GM18526 (cell line): ENCODE data around the gene MAJIN.

ENCODE experiments used
- POLR2A ChIP-seq: IDR thresholded peaks from 3 replicates; pipeline ENCODE4 v1.6.1; 2011; ENCODE audit not compliant: insufficient read length; ENCODE audit errors: extremely low read depth

The MAJIN gene

DNA sequence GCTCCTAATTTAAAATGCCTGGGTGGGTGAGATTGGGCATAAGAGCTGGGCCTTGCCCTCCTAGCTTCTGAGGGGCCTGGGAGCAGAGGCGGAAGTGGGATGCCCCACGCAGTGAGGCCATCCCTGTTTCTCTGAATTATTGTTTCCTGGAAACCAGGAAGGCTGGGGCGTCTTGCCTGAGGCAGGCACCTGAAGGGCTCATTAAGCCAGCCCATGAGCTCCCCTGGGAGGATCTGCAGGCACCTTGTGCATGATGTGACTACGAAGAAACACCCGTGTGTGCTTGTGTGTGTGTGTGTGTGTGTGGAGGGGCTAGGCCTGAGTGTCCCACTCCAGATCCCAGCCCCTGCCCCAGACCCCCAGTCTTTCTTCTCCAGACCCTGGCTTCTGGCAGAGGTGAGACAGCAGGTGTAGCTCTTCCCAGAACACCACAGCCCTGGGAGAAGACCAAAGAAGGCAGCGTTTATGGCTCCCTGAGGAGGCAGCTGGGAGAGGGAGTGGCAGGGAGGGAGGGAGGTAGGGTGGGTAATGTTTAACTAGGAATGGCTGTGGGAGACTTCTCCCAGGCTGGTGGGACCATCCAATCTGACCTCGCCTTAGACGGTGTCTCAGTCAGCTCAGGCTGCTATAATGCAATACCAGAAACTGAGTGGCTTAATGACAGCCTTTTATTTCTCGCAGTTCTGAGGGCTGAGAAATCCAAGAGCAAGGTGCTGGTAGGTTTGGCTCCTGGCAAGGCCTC is 27.0 kb upstream of the MAJIN start:
- TF ChIP-seq POLR2A, result no peak

DNA sequence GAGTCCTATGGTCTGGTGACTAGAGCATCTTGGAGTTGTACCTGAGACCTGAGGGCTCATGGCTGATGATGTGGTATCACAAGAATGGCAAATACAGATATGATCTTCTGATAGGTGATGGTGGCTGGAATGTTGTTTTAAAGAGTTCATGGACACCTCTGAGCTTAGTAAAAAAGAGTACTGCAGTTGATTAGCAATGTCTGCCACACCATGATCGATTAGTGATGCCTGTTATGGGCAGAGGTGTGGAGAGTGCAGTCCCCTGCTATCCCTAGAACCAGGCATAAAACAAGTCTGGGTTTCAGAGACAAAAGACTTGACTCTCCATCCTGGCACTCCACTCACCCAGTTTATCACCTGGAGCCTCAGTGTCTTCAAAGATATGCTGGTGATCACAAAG is 26.2 kb upstream of the MAJIN start:
- TF ChIP-seq POLR2A, result no peak

DNA sequence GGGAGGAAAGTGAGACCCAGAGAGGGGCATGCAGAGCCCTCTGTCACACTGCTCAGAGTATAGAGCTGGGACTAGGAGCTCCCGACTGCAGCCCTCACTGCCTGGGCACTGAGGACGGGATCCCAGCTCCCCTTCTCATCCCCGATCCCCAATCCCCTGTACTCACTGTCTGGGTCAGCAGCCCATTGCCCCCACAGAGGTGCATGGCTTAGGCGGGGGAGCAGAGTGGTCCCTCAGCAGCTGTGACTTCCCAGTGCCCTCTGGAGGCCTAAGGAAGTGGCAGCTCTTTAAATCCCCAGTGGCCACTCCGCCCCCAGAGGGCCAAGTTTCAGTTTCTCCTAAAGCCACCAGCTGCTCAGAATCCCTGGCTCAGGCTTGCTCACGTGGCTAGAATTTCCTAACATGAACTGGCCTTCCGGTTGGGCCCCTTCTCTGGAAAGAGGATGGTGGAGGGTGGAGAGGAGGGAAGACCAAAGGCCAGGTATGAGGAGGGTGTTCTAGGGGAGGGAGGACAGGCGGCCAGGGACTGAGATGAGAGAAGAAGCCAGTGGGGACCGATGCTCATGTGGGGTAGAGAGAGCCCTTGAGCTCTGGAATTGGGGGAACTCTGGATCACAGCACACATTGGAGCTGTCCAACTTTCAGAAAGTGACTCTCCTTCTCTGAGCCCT is 24.9 kb upstream of the MAJIN start, which contains the start of gene BATF2:
BATF2 (minus strand) TSS at position 262 of the 671 bp plus-strand sequence; CDS start at position 205, 57 bp downstream.
- no peak for TF ChIP-seq POLR2A

DNA sequence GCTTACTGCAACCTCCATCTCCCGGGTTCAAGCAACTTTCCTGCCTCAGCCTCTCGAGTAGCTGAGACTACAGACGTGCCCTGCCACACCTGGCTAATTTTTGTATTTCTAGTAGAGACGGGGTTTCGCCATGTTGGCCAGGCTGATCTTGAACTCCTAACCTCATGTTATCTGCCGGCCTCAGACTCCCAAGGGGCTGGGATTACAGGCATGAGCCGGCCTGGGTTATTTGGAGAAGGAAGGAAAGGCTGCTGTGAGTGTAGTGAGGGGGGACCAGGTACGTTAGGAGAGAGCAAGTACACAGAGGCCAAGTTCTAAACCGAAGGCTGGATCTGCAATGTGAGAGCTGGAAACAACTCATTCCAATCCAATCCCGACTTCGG is 24.4 kb upstream of the MAJIN start:
- TF ChIP-seq POLR2A, result no peak

DNA sequence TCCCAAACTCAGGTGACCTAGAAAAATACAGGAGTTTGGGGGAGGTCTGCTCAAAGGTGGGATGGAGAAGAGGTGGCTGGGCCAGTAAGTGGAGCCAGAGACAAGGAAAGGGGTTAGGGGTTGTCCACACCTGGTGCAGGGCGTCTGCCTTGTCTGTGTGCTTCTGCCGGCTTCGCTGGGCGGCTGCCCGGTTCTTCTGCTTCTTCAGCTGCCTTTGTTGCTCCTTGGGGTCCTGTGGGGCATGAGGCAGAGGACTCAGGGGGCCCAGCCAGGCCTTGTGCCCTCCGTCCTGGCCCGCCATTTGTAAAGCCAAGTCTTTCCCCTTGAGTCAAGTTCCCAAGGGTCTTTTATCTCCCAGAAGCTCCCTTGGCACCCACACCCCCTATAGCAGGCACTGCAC is 22.4 kb upstream of the MAJIN start:
- no peak for TF ChIP-seq POLR2A

DNA sequence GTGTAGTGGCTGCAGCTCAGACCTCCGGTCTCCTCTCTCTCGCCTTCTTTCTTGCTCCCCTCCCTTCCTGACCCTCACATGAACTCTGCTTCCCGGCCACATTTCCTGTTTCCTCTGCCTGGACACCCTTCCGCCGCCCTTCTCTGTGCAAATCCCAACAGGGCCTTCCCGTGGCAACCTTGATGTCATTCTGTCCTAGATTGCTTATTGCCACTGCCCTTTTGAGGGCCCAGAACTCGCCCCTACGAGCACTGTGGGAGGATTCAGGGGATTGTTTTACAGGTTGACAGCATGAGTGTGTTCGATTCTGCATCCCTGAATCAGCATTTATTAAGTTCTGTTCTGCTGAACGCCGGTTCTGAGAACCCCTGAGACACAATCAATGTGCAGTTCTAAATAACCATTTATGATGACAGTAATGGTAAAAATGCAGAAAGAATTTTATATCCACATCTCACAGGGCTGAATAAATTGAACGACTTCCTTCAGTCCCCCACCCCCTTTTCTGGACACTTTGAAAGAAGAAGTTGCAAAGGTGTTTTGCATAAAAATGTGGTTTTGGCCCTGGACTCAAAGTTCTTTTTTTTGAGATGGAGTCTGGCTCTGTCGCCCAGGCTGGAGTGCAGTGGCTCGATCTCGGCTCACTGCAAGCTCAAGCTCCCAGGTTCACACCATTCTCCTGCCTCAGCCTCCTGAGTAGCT is 18.5 kb upstream of the MAJIN start:
- TF ChIP-seq POLR2A, result no peak

DNA sequence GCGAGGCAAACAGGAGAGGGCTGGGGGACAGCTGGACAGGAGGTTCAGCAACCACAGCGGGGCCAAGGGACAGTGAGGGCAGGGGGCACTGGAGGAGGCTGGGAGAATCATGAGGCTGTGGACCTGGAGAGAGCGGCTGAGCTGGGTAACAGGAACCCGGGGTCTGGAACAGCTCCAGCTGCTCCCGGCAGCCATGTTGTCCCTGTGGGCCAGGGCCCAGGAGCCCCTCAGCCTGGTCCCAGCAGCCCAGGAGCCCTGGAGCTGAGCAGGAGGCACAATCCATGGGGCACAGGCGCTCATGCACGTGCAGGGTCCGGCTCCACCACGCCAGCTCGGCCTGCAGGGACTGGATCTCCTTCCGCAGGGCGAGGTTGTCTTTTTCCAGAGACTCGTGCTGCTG is 17.5 kb upstream of the MAJIN start:
- TF ChIP-seq POLR2A, result no peak

DNA sequence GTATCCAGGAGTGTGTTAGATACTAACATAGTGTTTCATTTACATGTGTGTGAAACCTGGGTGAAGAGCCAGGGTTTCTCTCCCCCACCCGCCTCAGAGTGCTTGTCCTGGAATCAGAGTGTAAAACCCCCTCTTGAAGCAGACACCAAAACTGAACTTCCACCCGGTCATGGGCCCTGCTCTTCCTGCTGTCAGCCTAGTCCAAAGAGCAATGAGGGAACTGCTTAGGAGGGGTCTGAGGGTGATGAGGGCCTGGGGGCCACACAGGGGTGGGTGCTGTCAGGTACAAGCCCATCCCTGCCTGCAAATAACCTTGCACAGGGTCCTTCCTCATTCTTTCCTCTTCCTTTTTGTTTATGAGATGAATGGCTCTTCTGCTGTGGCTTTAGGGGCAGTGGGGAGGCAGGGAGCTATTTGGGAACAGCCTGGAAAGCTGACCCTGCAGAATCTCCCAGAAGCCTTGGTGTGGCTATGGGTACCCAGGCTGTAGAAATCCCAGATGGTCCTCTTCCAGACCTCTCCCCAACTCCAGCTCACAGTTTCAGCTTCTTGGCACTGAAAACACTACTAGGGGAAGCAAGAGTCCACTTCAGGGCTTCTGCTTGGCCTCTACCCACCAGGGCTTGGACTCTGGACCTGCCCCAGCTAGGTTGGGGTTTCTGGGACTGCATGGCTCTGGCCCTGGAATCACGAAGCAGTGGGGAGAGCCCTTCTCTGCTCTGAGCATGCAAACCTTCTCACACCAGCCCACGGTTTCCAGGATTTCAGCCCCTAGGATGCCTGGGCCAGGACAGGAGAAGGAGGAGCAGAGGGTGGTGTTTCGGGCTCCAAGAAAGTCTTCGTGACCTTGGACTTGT is 16.3 kb upstream of the MAJIN start:
- no peak for TF ChIP-seq POLR2A

DNA sequence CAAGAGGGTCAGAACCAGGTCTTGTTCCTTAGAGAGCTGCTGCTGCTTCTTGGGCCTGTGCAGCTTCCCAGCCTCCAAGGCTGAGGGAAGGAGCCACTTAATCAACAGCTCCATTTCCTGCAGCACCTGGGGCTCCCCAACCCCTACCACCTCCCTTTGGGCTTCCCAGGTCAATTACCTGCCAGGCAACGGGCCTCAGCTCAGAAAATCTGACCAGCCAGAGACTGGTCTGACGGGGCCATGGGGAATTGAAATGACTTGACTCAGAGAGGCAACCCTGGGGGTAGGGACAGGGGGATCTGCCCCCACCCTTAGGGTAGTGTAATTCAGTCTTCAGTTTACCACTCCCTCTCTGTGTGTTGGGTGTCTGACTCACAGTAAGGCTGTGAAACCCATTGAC is 4.7 kb upstream of the MAJIN start:
- no peak for TF ChIP-seq POLR2A

GRCh38 chr11:64974124-64974523 is 2.2 kb upstream of the MAJIN start:
- TF ChIP-seq POLR2A, result no peak

DNA sequence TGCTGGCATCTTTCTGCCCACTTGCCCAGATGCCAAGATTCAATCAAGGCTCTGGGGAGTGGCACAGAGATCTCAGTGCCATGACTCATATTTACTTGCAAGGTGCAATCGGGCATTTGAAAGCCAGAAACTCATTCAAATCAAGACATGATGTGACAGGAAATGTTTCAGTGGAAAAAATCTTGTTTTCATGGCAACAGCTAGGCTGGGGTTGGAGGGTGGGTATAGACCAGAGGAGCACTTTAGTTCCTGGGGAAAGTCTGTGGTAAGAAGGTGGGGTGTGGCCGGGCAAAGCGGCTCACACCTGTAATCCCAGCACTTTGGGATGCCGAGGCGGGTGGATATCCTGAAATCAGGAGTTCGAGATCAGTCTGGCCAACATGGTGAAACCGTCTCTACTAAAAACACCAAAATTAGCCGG is 1.2 kb downstream of the MAJIN start:
- TF ChIP-seq POLR2A, result no peak

GRCh38 chr11:64969209-64969608 is 2.7 kb downstream of the MAJIN start:
- TF ChIP-seq POLR2A, result no peak

- TF ChIP-seq POLR2A, result no peak
Measured at GRCh38 chr11:64967375-64967774, 4.5 kb downstream of the MAJIN start.

- TF ChIP-seq POLR2A, result no peak
Measured at GRCh38 chr11:64963072-64963631, 8.8 kb downstream of the MAJIN start.

DNA sequence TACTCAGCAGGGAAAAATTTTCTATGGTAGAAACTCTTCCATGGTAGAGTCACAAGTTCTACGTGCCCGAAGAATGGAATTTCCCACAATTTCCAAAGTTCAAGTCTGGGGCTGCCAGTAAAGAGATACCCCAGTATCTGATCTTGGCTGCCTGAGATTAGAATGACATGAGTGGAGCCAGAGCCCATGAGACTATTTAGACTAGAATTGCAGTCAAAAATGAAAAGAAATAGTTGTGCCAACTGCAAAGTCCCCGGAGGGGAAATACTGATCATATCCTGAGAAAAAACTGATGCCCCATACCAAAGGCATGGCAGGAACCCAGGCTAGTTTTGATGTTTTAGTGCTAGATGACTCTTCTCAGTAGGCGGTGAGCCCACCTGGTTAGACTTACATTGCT is 11.2 kb downstream of the MAJIN start:
- TF ChIP-seq POLR2A, result no peak

DNA sequence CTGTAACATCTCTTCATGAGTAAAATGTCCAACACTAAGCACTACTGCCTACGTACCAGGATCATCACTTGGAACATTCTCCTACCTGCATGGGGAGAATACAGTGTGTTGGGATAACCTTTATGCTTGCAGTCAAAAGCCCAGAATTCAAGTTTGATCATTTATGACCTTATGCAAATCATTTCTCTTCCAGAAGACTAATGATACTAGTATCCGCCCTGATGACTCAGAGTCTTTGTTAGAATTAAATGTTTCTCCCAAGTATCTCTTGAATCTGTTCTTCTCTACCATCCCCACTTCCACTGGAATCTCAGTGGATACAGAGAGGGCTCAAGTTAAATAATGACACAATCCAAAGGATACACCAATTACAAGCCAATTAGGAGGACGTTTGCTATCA is 12.4 kb downstream of the MAJIN start:
- no peak for TF ChIP-seq POLR2A

DNA sequence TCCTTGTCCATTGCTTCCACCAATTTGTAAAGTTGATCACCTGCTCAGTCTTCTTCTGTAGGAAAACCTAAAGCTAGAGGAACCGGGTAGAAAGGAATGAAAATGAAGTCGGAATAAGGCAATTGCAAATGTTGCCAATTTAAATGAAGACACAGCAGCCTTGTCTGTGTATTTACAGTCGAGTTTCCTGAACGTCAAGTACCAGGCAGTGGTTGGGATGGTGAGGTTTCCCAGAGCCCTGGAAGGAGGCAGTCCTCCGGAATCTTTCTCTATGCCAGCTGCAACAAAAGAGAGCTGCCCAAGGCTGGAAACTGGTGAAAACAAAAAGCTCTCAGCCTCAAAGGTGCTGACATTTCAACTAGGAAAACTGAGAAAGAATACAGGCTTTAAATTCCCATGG is 17.7 kb downstream of the MAJIN start:
- no peak for TF ChIP-seq POLR2A
